Smooth muscle cell (in vitro differentiated cells): Measurements from ENCODE around the gene ANO5. TPM values are rescaled to one million over a fixed set of nuclear protein-coding genes. Genes with fewer than 3 reads are reported as not detected.
"Not testable (repeated sequence)": the region's sequence is repeated elsewhere in the genome, so short reads cannot be mapped to it uniquely, and the experiment has no call there.

Experiments
- DNase-seq: peaks from one replicate; lab custom pipeline; 2025; ENCODE audit not compliant: unreplicated experiment; lab: John Stamatoyannopoulos, UW
- H2AFZ ChIP-seq: fragments of 200-600 bp; sonication (generic); 2 replicates; pipeline ENCODE4 v1.6.0; 2016; ENCODE audit warnings: antibody characterized with exemption, low read depth, mild to moderate bottlenecking
- H3F3A ChIP-seq: fragments of 200-600 bp; sonication (generic); 2 replicates; pipeline ENCODE4 v1.6.0; 2017; ENCODE audit warnings: antibody characterized with exemption, low read depth
- H3K27ac ChIP-seq: fragments of 200-600 bp; sonication (generic); 2 replicates; pipeline ENCODE4 v1.5.1; 2016; ENCODE audit warnings: low read depth, mild to moderate bottlenecking
- H3K27me3 ChIP-seq: fragments of 200-600 bp; sonication (generic); 2 replicates; pipeline ENCODE4 v1.6.1; 2016; ENCODE audit warnings: low read depth, mild to moderate bottlenecking
- H3K36me3 ChIP-seq: fragments of 200-600 bp; sonication (generic); 2 replicates; pipeline ENCODE4 v1.5.1; 2016; ENCODE audit warnings: low read depth
- H3K4me1 ChIP-seq: fragments of 200-600 bp; sonication (generic); 2 replicates; pipeline ENCODE4 v1.5.1; 2016; ENCODE audit warnings: low read depth
- H3K4me2 ChIP-seq: fragments of 200-600 bp; sonication (generic); 2 replicates; pipeline ENCODE4 v1.6.0; 2016; ENCODE audit warnings: mild to moderate bottlenecking
- H3K4me3 ChIP-seq: fragments of 200-600 bp; sonication (generic); 2 replicates; pipeline ENCODE4 v1.5.1; 2016; ENCODE audit warnings: mild to moderate bottlenecking
- H3K79me2 ChIP-seq: fragments of 200-600 bp; sonication (generic); 2 replicates; pipeline ENCODE4 v1.6.0; 2016; ENCODE audit warnings: low read depth, mild to moderate bottlenecking
- H3K9ac ChIP-seq: fragments of 200-600 bp; sonication (generic); 2 replicates; pipeline ENCODE4 v1.6.0; 2016; ENCODE audit warnings: low read depth
- H3K9me3 ChIP-seq: fragments of 200-600 bp; sonication (generic); replicated peaks from 2 replicates; pipeline ENCODE4 v1.5.1; 2016; ENCODE audit warnings: low read depth
- H4K20me1 ChIP-seq: fragments of 200-600 bp; sonication (generic); 2 replicates; pipeline ENCODE4 v1.6.0; 2016; ENCODE audit warnings: low read depth
- CTCF ChIP-seq: fragments of 200-600 bp; sonication (generic); IDR thresholded peaks from 2 replicates; pipeline ENCODE4 v1.5.1; 2017; ENCODE audit warnings: borderline replicate concordance, mild to moderate bottlenecking, antibody characterized with exemption; ENCODE audit not compliant: insufficient read depth, poor library complexity, severe bottlenecking
- WGBS: methylation state at CpG from one replicate; pipeline ENCODE4 v1.1.7; 2016; ENCODE audit warnings: low lambda C conversion rate; 5-methylcytosine and 5-hydroxymethylcytosine counted together
- polyA plus RNA-seq: library from polyadenylated mRNA; unstranded; fragments of >200 nt; fragmentation: Nextera tagmentation; extraction: Ambion mirVana; gene quantifications from 2 replicates; pipeline ENCODE4 v1.2.1, GENCODE V29; 2016
- total RNA-seq: library from RNA; depleted of rRNA; stranded (reverse); fragments of >200 nt; gene quantifications from 2 replicates; pipeline ENCODE4 v1.2.3, GENCODE V29; 2014

ANO5 gene
- total and polyA plus RNA-seq, 2 experiments from 2014 or later: 0.18 TPM; not detected in 1

- H3K79me2 ChIP-seq: no peaks in the 10 kb centered on the region
- no peak overlapping the region for H2AFZ ChIP-seq
- H3K27me3 ChIP-seq: no peaks in the 10 kb centered on the region
- H3F3A ChIP-seq: no peaks in the 10 kb centered on the region
- H3K36me3 ChIP-seq: no peaks in the 10 kb centered on the region
- H3K4me1 ChIP-seq: no peaks in the 10 kb centered on the region
- H3K4me3 ChIP-seq: no peak overlapping the region
- no peak for TF ChIP-seq CTCF
- H3K9me3 ChIP-seq: no peaks in the 10 kb centered on the region
- no peak overlapping the region for H3K9ac ChIP-seq
- no peaks in the 10 kb centered on the region for H4K20me1 ChIP-seq
- no peak for DNase-seq
- no peak overlapping the region for H3K4me2 ChIP-seq
- no peak overlapping the region for H3K27ac ChIP-seq
Observed at GRCh38 chr11:22275600-22275999, 82.7 kb downstream of the ANO5 start.

- H3K27me3 ChIP-seq: no peaks in the 10 kb centered on the region
- no peaks in the 10 kb centered on the region for H3F3A ChIP-seq
- no peak for TF ChIP-seq CTCF
- H3K4me2 ChIP-seq: no peak overlapping the region
- no peaks in the 10 kb centered on the region for H4K20me1 ChIP-seq
- H2AFZ ChIP-seq: no peak overlapping the region
- no peak overlapping the region for H3K27ac ChIP-seq
- H3K79me2 ChIP-seq: no peaks in the 10 kb centered on the region
- no peak overlapping the region for H3K4me3 ChIP-seq
- H3K4me1 ChIP-seq: no peaks in the 10 kb centered on the region
- no peak for DNase-seq
- no peak overlapping the region for H3K9ac ChIP-seq
- H3K9me3 ChIP-seq: no peaks in the 10 kb centered on the region
- WGBS: 95% methylated on average over 4 of the region's 4 CpGs
- H3K36me3 ChIP-seq: no peaks in the 10 kb centered on the region
Observed at GRCh38 chr11:22276535-22276934, 83.7 kb downstream of the ANO5 start.

- H3K4me3 ChIP-seq, H3F3A ChIP-seq, H3K79me2 ChIP-seq, H3K4me2 ChIP-seq, H3K36me3 ChIP-seq, H2AFZ ChIP-seq, H3K4me1 ChIP-seq, H3K9ac ChIP-seq, H3K9me3 ChIP-seq, H3K27me3 ChIP-seq, H4K20me1 ChIP-seq, H3K27ac ChIP-seq, DNase-seq: not testable (repeated sequence)
- WGBS: 85% methylated on average over 15 of the region's 17 CpGs
Observed at GRCh38 chr11:22284991-22285390, 92.1 kb downstream of the ANO5 start.

GRCh38 chr11:22302368-22302767, 109.5 kb downstream of the ANO5 start:
- no peaks in the 10 kb centered on the region for H3K36me3 ChIP-seq
- no peaks in the 10 kb centered on the region for H3K4me1 ChIP-seq
- no peaks in the 10 kb centered on the region for H4K20me1 ChIP-seq
- H3K27me3 ChIP-seq: peaks cover 8% of the 10 kb centered on the region
- no peaks in the 10 kb centered on the region for H3K9me3 ChIP-seq
- no peaks in the 10 kb centered on the region for H3F3A ChIP-seq
- H3K4me3 ChIP-seq: no peak overlapping the region
- no peak overlapping the region for H3K4me2 ChIP-seq
- H2AFZ ChIP-seq: no peak overlapping the region
- H3K9ac ChIP-seq: no peak overlapping the region
- no peak for DNase-seq
- no peak overlapping the region for H3K27ac ChIP-seq
- TF ChIP-seq CTCF: no peak
- no peaks in the 10 kb centered on the region for H3K79me2 ChIP-seq
